Camera-type eye (tissue), 1 donor: Measurements from ENCODE around the gene PHLDB1. TPM values are rescaled to one million over a fixed set of nuclear protein-coding genes. Genes with fewer than 3 reads are reported as not detected.

Experiments
- total RNA-seq: library from RNA; depleted of rRNA; stranded (reverse); fragments of >200 nt; gene quantifications from one replicate; pipeline ENCODE4 v1.2.3, GENCODE V29; 2014

Gene PHLDB1
- 93.2 TPM for total RNA-seq

DNA sequence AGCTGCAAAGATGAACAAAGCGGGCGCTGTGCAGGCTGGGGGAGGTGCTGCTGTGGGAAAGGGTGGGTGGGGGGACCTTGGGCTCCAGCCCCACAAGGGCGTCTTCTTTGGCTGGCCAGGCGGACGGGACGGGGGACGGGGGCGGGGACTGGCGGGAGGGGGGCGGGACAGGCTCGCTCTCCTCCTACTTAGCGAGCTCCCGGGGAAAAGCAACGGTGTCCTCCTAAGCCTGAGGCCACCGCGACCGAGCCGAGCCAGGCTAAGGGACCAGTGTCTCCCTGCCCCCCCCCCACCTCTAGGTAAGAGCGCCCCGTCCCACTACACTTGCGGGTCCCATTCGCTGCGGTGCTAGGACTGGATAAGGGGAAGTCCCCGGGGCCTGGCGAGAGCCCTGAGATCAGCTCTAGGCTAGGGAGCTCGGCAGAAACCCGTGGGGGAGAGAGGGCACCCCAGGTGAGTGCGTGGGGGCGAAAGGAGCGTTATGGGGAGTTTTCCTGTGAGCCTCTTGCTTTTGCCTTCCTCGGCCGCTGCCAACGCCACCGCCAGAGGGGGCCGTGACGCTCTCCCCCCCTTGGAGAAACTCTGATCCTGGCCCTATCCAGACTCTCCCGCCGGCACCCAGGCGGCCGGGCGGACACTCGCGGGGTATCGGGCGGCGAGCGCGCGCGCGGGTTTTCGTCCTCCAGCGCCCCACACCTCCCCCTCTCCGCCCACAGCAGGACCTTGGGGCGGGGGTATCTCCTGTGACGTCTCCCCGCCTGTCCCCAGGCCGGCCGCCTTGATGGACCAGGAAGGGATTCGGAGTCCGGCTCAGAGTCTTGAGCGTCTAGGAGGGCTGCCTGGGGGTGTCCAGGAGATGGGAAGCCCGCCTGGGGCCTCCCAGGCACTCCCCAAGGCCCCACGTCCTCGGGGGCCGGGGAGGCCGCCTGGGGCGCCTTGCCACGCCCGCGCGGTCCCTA, at the start of gene PHLDB1:
TSS of gene PHLDB1 (plus strand) at position 215 of the 959 bp plus-strand sequence. CDS start 6,222 bp downstream, outside the sequence.

DNA sequence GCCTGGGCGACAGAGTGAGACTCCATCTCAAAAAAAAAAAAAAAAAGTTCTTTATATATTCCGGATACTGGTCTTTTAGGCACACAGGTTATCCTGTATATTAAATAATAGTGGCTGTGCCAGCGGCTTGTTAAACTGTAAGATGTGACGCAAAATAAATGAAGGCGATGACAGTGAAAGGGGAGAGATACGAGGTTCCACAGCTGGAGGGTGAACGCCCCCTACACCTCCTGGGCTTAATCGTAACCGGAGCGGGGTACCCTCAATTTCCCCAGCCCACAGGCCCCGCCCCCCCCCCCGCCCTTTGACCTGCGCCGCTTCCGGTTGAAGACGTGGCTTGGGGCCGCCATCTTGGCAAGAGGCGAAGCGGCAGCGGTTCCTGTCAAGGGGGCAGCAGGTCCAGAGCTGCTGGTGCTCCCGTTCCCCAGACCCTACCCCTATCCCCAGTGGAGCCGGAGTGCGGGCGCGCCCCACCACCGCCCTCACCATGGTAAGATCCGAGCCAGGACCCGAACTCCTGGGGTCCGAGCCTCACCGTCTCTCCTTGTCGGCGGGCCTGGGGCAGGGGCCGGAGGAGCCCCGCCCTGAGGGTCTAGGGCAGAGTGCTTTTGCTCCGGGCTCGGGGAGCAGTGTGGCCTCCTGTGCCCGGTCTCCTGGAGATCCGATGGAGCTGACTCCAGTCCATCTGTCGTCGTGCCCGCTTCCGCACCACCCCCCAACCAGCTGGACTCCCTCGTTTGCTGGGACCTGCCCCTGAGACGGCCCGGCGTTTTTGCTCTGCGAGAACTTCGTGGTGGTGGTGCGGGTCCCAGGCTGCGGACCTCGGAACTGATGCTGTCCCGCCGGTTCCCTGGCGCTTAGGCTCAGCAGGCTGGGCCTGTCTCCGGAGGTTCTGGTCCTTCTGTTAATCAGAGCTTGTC, 35.1 kb upstream of the PHLDB1 start, which contains the start of gene ARCN1:
TSS of gene ARCN1 (plus strand) at position 349 of the 920 bp plus-strand sequence. CDS start at position 488, 139 bp downstream.

DNA sequence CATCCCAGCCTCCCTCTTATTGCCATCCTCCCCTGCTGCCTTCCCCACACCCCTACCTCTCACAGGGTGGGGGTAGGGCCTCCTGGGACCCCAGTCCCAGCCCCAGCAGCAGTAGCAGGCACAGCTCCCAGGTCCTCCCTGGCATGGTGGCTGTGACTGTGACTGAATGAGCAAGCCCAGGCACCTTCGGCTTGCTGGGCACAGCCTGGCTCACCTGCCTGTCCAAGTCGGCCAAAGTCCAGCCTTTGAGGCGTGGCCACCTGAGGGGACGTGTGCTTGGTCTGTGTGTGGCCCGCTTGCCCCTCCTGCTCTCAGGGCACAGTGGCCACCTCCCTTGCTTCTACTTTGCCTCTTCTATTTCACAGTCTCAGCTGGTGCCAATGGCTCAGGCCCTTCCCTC, 72.1 kb downstream of the PHLDB1 start, which contains the start of gene TREH:
TSS of gene TREH (minus strand) at position 168 of the 400 bp plus-strand sequence. CDS start at position 145, 23 bp downstream.

Other genes with a start within 250 kb of the PHLDB1 start
- 46.6 TPM for gene UBE4A, start 248.0 kb upstream of the PHLDB1 start, total RNA-seq
- gene ATP5MG, start 206.0 kb upstream of the PHLDB1 start, total RNA-seq, result 27.5 TPM
- gene KMT2A, start 171.1 kb upstream of the PHLDB1 start, total RNA-seq, result 169 TPM
- 2.5 TPM for gene TTC36, start 80.1 kb upstream of the PHLDB1 start, total RNA-seq
- 40.6 TPM for gene TMEM25, start 76.4 kb upstream of the PHLDB1 start, total RNA-seq
- gene IFT46, start 41.7 kb upstream of the PHLDB1 start, total RNA-seq, result 44.9 TPM
- gene ARCN1, start 35.2 kb upstream of the PHLDB1 start, total RNA-seq, result 123 TPM
- not detected for gene TREH, start 72.0 kb downstream of the PHLDB1 start, total RNA-seq
- gene DDX6, start 183.5 kb downstream of the PHLDB1 start, total RNA-seq, result 293 TPM